Progenitor cell of endocrine pancreas (in vitro differentiated cells): ENCODE data around the gene POLR1E. TPM values are rescaled to one million over a fixed set of nuclear protein-coding genes. Genes with fewer than 3 reads are reported as not detected.

Experiments used
- DNase-seq: peaks from one replicate; pipeline ENCODE4 v3.0.0; 2021; ENCODE audit warnings: low spot score; ENCODE audit not compliant: unreplicated experiment
- H3K27ac Mint-ChIP-seq: 2 replicates; pipeline ENCODE4 v1.8.0; 2021; ENCODE audit warnings: mild to moderate bottlenecking, moderate library complexity, mixed read lengths
- H3K27me3 Mint-ChIP-seq: 2 replicates; pipeline ENCODE4 v1.8.0; 2021; ENCODE audit warnings: mixed read lengths
- H3K36me3 Mint-ChIP-seq: 2 replicates; pipeline ENCODE4 v1.8.0; 2022; ENCODE audit warnings: mixed read lengths; ENCODE audit not compliant: insufficient read depth
- H3K4me1 Mint-ChIP-seq: 2 replicates; pipeline ENCODE4 v1.8.0; 2021; ENCODE audit warnings: low read depth, mixed read lengths
- H3K4me3 Mint-ChIP-seq: 2 replicates; pipeline ENCODE4 v1.8.0; 2021; ENCODE audit warnings: low read depth, mild to moderate bottlenecking, moderate library complexity, mixed read lengths
- H3K9me3 Mint-ChIP-seq: 2 replicates; pipeline ENCODE4 v1.8.0; 2021; ENCODE audit warnings: low read depth, mixed read lengths
- total RNA-seq: library from RNA; stranded (reverse); gene quantifications from 2 replicates; pipeline ENCODE4 v1.2.1, GENCODE V29; 2021
- TF ChIP-seq, protein P1 (sequence below): fragments of 200-600 bp; sonication (generic); IDR thresholded peaks from one replicate; pipeline ENCODE4 v1.5.0; 2021; ENCODE audit warnings: antibody characterized with exemption, mild to moderate bottlenecking; ENCODE audit not compliant: unreplicated experiment

POLR1E gene
- total RNA-seq, 1 donor from 2014 or later = 22.4 TPM

DNA sequence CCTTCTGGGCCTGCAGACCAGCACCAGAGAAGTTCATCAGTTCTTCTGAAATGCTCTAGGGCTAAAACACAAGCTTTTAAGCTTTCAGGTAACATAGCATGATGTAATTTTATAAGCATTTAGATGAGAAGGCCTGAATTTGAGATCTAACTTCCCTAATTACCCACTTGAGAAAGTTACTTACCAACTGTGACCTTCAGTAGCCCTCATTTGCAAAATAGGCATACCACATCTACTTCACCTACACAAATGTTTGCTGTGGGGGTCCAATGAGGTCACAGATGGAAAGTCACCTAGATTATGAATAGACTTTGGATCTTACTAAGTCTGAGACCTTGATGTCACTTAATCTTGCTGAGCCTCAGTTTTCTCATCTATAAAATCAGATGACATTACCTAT is 53.9 kb downstream of the POLR1E start:
- TF ChIP-seq, protein P1, sequence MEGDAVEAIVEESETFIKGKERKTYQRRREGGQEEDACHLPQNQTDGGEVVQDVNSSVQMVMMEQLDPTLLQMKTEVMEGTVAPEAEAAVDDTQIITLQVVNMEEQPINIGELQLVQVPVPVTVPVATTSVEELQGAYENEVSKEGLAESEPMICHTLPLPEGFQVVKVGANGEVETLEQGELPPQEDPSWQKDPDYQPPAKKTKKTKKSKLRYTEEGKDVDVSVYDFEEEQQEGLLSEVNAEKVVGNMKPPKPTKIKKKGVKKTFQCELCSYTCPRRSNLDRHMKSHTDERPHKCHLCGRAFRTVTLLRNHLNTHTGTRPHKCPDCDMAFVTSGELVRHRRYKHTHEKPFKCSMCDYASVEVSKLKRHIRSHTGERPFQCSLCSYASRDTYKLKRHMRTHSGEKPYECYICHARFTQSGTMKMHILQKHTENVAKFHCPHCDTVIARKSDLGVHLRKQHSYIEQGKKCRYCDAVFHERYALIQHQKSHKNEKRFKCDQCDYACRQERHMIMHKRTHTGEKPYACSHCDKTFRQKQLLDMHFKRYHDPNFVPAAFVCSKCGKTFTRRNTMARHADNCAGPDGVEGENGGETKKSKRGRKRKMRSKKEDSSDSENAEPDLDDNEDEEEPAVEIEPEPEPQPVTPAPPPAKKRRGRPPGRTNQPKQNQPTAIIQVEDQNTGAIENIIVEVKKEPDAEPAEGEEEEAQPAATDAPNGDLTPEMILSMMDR = no peak
- H3K27ac Mint-ChIP-seq = no peak overlapping the region
- no peaks in the 10 kb centered on the region for H3K27me3 Mint-ChIP-seq

DNA sequence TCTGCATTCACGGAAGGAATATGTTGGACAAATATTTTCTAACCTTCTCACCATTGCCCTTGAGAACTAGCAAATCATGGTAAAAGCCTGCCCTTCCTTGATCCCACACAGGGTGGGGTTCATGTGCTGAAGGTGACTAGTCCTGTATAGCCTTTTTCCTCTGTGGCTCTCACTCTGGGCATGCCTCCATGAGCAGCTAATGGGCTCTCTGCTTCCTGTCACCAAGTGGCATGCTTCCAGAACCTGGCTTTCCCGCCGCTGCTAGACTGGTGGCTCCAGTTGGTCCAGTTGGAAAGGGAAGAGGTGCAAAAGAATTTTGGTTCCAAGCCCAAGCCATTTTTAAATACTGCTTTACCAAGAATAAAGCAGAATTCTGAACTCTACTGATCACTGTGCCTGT is 54.9 kb downstream of the POLR1E start:
- no peak for DNase-seq
- TF ChIP-seq, protein P1 = no peak
- H3K9me3 Mint-ChIP-seq = no peaks in the 10 kb centered on the region
- H3K4me3 Mint-ChIP-seq = no peak overlapping the region
- no peaks in the 10 kb centered on the region for H3K27me3 Mint-ChIP-seq
- H3K36me3 Mint-ChIP-seq = peaks cover 3% of the 10 kb centered on the region
- no peak overlapping the region for H3K27ac Mint-ChIP-seq
- no peaks in the 10 kb centered on the region for H3K4me1 Mint-ChIP-seq

More for the DNA sequence above, 53.9 kb downstream of the POLR1E start:
- Mint-ChIP-seq H3K4me3 (no peak overlapping the region), H3K4me1 (no peaks in the 10 kb centered on the region), H3K9me3 (no peaks in the 10 kb centered on the region), H3K36me3 (peaks cover 4% of the 10 kb centered on the region)
- no peak for DNase-seq

DNA sequence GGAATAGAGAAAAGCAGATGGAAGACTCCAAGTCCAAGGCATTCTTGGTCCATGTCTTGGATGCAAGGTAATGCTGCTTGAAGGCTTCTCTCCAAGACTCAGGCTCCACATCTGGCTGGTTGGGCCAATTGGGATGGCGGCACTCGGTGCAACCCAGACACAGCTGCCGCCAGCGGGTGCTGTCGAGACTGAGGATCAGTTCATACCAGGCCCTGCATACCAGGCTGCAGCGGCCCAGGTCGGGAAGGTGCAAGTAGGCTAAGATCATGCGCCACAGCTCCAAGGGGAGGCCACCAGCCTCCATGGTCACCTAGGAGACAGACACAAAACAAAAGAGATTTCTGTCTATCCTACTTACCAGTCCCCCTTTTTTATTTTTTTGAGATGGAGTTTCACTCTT is 55.7 kb downstream of the POLR1E start:
- Mint-ChIP-seq H3K9me3 (no peaks in the 10 kb centered on the region), H3K27ac (peak overlapping the region; percentile 24), H3K4me1 (no peaks in the 10 kb centered on the region), H3K36me3 (peaks cover 3% of the 10 kb centered on the region), H3K4me3 (no peak overlapping the region), H3K27me3 (no peaks in the 10 kb centered on the region)
- DNase-seq = no peak
- TF ChIP-seq, protein P1 = no peak

DNA sequence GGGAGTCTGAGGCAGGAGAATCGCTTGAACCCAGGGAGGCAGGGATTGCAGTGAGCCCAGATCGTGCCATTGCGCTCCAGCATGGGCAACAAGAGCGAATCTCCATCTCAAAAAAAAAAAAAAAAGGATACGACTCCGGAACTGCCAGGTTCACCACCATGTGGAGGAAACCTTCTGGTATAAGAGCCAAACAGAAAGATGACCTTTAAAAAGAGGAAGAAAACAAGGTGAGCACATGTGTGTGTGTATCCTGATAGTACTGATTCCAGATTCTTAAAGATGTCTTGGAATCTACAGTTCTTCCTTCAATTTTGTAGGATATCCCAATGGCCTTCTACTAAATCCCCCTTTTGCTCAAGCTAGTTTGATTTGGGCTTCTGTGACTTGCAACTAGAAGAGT is 56.7 kb downstream of the POLR1E start:
- Mint-ChIP-seq H3K4me3 (no peak overlapping the region), H3K36me3 (peaks cover 3% of the 10 kb centered on the region), H3K27me3 (no peaks in the 10 kb centered on the region), H3K9me3 (no peaks in the 10 kb centered on the region), H3K27ac (no peak overlapping the region), H3K4me1 (no peaks in the 10 kb centered on the region)
- TF ChIP-seq, protein P1 = no peak
- DNase-seq = no peak

DNA sequence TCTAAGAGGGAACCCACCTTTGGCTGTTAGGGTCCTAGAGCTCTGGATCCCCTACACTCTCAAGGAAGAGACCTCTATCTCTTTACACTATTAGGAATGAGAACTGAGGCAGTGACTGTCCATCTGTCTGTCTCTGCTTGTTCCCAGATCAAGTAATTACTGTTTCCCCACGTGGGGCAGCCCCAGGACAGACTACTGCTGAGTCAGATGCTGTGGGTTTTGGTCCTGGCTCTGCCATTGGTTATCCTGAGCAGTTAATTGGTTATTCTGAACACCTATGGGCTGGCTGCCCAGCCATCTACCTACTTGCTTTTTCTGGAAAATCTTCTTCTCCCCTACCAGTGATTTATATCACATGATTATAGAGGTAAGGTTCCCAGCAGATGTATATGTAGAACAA is 57.1 kb downstream of the POLR1E start:
- no peaks in the 10 kb centered on the region for H3K27me3 Mint-ChIP-seq
- no peak overlapping the region for H3K27ac Mint-ChIP-seq
- H3K36me3 Mint-ChIP-seq = peaks cover 3% of the 10 kb centered on the region
- TF ChIP-seq, protein P1 = no peak
- H3K9me3 Mint-ChIP-seq = no peaks in the 10 kb centered on the region
- no peak overlapping the region for H3K4me3 Mint-ChIP-seq
- DNase-seq = no peak
- H3K4me1 Mint-ChIP-seq = no peaks in the 10 kb centered on the region

DNA sequence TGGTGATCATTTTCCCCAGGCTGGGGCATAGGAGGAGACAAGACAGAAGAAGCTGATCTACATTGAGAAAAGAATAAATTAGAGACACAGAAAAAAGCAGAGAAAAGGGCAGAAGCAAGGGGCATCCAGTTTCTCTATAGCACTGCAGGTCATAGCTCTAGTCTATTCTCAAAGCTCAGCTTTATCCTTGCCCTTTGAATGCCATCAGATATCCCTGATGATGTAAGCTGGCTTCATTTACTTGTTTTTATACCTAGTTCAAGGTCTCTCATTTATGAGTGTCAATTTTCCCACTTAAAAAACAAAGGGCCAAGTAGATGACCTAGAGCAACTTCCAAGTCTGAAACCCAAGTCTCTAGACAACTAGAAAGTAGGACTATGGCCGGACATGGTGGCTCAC is 57.7 kb downstream of the POLR1E start:
- Mint-ChIP-seq H3K36me3 (peaks cover 3% of the 10 kb centered on the region), H3K27ac (no peak overlapping the region), H3K27me3 (no peaks in the 10 kb centered on the region), H3K9me3 (no peaks in the 10 kb centered on the region), H3K4me1 (no peaks in the 10 kb centered on the region), H3K4me3 (no peak overlapping the region)
- DNase-seq = no peak
- TF ChIP-seq, protein P1 = no peak
